Stimulated activated CD4-positive, alpha-beta T cell treated with anti-CD3 and anti-CD28 coated beads, Interleukin-4, amount 100 ng/mL, for 48 hours (primary cell): ENCODE data around the gene OIT3.

Source experiments
- DNase-seq, 2 donors: peaks; one replicate each; pipeline ENCODE4 v3.0.0-alpha.2; 2020; ENCODE audit warnings: low read depth in 2 of 2

OIT3 gene

GRCh38 chr10:72952189-72952588 is 58.6 kb downstream of the OIT3 start:
- DNase-seq, result no peak

- DNase-seq, result no peak
Measured at GRCh38 chr10:72952642-72953158, 59.2 kb downstream of the OIT3 start.

- DNase-seq, result no peak
Measured at GRCh38 chr10:72953687-72954086, 60.1 kb downstream of the OIT3 start.

- DNase-seq, result no peak
Measured at GRCh38 chr10:72954230-72954595, 60.7 kb downstream of the OIT3 start.

GRCh38 chr10:72954596-72955554 is 61.3 kb downstream of the OIT3 start, which contains the start of gene PLA2G12B:
PLA2G12B (minus strand) TSS chr10:72954806; CDS start chr10:72954685, 121 bp downstream.
- DNase-seq, result no peak

DNA sequence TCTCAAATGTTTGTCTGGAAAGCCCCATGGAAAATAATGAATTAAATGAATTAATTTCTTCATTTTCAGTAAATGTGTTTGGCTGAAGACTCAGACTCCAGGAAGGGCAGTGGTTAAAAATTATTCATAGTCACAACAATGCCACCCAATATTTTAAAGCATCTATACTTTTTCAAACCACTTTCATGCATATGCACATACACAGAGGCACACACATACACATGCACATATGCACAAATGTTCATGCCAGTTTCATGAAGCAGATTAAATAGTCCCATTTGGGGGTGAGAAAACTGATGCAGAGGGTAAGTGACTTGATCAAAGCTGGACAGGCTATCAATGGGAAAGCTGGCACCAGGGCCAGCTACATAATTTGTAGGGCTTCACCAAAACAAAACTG is 62.5 kb downstream of the OIT3 start:
- no peak for DNase-seq

DNA sequence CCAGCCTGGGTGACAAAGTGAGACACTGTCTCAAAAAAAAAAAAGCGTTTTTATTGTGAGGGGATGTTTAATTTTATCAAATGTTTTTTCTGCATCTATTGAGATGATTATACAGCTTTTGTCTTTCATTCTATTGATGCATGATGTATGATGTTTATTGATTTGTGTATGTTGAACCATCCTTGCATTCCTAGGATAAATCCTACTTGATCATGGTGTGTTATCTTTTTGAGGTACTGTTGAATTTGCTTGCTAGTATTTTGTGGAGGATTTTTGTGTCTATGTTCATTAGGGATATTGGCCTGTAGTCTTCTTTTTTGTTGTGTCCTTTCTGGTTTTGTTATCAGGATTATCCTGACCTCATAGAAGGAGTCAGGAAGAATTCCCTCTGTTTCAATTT is 83.3 kb downstream of the OIT3 start:
- DNase-seq, result no peak

DNA sequence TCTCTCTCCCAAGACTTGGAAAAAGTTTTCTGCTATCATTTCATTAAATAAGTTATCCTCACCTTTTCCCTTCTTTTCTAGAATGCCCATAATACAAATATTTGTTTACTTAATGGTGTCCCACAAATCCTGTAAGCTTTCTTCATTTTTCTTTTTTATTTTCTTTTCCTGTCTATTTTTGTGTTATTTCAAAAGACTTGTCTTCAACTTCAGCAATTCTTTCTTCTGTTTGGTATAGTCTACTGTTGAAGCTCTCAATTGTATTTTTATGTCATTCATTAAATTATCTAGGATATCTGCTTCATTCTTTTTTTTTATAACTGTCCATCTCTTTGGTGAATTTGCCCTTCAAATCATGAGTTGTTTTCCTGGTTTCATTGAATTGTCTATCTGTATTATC is 86.2 kb downstream of the OIT3 start:
- no peak for DNase-seq

GRCh38 chr10:72980348-72980747 is 86.8 kb downstream of the OIT3 start:
- no peak for DNase-seq

DNA sequence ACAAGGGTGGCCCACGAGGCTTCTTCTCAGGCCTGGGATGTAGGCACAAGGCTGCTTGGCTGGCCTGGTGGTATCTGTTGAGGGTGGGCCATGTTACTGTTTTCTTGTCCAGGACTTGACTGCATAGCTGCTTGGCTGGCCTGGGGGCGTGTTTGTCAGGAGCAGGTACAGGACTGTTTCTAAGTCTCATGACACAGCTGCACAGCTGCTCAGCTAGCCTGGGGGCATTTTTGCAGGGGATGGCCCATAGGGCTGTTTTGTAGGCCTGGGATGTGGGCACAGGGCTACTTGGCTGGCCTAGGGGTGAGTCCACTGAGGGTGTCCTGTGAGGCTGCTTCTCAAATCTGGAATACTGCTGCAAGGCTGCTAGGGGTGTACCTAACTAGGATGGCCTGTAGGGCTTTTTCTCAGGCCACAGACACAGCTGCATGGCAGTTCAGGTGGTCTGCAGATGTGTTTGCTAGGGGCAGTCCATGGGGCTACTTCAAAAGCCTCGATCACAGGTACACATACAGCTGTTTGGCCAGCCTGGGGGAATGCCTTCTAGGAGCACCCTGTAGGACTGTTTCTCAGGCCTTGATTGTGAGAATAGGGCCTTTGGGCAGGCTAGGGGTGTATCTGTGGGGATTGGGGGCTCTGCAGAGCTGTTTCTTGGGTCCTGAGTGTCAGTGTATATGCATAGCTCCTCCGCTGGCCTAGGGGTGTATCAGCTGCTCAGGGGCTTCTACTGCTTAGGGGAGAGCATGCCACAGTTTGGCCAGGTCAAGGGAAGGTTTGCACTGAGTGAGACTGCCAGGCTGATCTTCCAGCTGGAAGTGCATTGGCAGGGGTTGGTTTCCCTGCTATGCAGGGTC is 87.7 kb downstream of the OIT3 start:
- DNase-seq, result no peak

GRCh38 chr10:72981882-72982529 is 88.5 kb downstream of the OIT3 start:
- no peak for DNase-seq
